H9 (cell line): ENCODE results near the gene RELB. TPM values are rescaled to one million over a fixed set of nuclear protein-coding genes. Genes with fewer than 3 reads are reported as not detected.

Experiments
- DNase-seq: peaks from one replicate; pipeline ENCODE4 v3.0.0-alpha.2; 2017
- H2AFZ ChIP-seq: one replicate; pipeline ENCODE4 v1.6.1; 2013; ENCODE audit warnings: mild to moderate bottlenecking, low read length, control low read depth, moderate library complexity
- H2AK5ac ChIP-seq: 2 replicates; pipeline ENCODE4 v1.6.1; 2013; ENCODE audit warnings: low read length, control low read depth, mixed read lengths; ENCODE audit not compliant: insufficient read length
- H2BK120ac ChIP-seq: one replicate; pipeline ENCODE4 v1.6.1; 2013; ENCODE audit warnings: low read depth, mild to moderate bottlenecking, low read length, control low read depth, inconsistent platforms; ENCODE audit not compliant: poor library complexity, severe bottlenecking
- H2BK12ac ChIP-seq: 2 replicates; pipeline ENCODE4 v1.6.1; 2013; ENCODE audit warnings: low read length, control low read depth, mixed read lengths, low read depth; ENCODE audit not compliant: insufficient read length
- H2BK15ac ChIP-seq: 2 replicates; pipeline ENCODE4 v1.6.1; 2013; ENCODE audit warnings: low read depth, low read length, control low read depth
- H2BK20ac ChIP-seq: one replicate; pipeline ENCODE4 v1.6.1; 2013; ENCODE audit warnings: low read depth, mild to moderate bottlenecking, low read length, control low read depth, inconsistent platforms; ENCODE audit not compliant: poor library complexity, severe bottlenecking
- H2BK5ac ChIP-seq: 2 replicates; pipeline ENCODE4 v1.6.1; 2013; ENCODE audit warnings: low read length, control low read depth, mixed read lengths; ENCODE audit not compliant: insufficient read length
- H3K14ac ChIP-seq: 2 replicates; pipeline ENCODE4 v1.6.1; 2013; ENCODE audit warnings: low read length, control low read depth; ENCODE audit not compliant: insufficient read depth
- H3K18ac ChIP-seq: 2 replicates; pipeline ENCODE4 v1.6.1; 2013; ENCODE audit warnings: low read depth, mild to moderate bottlenecking, mixed read lengths, low read length, control low read depth; ENCODE audit not compliant: insufficient read length
- H3K23ac ChIP-seq: 2 replicates; pipeline ENCODE4 v1.6.1; 2013; ENCODE audit warnings: low read length, control low read depth, mixed read lengths, low read depth; ENCODE audit not compliant: insufficient read length
- H3K23me2 ChIP-seq: 2 replicates; pipeline ENCODE4 v1.6.1; 2013; ENCODE audit warnings: low read depth, mild to moderate bottlenecking, mixed read lengths, low read length, control low read depth; ENCODE audit not compliant: insufficient read length, poor library complexity, severe bottlenecking
- H3K27ac ChIP-seq: 2 replicates; pipeline ENCODE4 v1.5.1; 2013; ENCODE audit warnings: low read length, control low read depth, mixed read lengths, low read depth; ENCODE audit not compliant: insufficient read length
- H3K27me3 ChIP-seq: 2 replicates; pipeline ENCODE4 v1.6.1; 2013; ENCODE audit warnings: low read length, control low read depth, inconsistent platforms; ENCODE audit not compliant: insufficient read depth
- H3K4ac ChIP-seq: 2 replicates; pipeline ENCODE4 v1.6.1; 2013; ENCODE audit warnings: low read depth, mild to moderate bottlenecking, control low read depth, inconsistent platforms, low read length, moderate library complexity
- H3K4me1 ChIP-seq: 2 replicates; pipeline ENCODE4 v1.6.1; 2013; ENCODE audit warnings: low read length, control low read depth, inconsistent platforms; ENCODE audit not compliant: insufficient read depth
- H3K4me2 ChIP-seq: 2 replicates; pipeline ENCODE4 v1.6.1; 2013; ENCODE audit warnings: low read length, control low read depth, mixed read lengths; ENCODE audit not compliant: insufficient read length, insufficient read depth
- H3K56ac ChIP-seq: 2 replicates; pipeline ENCODE4 v1.6.1; 2013; ENCODE audit warnings: low read depth, mild to moderate bottlenecking, mixed read lengths, low read length, control low read depth; ENCODE audit not compliant: insufficient read length
- H3K79me1 ChIP-seq: 2 replicates; pipeline ENCODE4 v1.6.1; 2013; ENCODE audit warnings: low read depth, mild to moderate bottlenecking, moderate library complexity, low read length, control low read depth, inconsistent platforms; ENCODE audit not compliant: insufficient read depth, poor library complexity, severe bottlenecking
- H3K79me2 ChIP-seq: 2 replicates; pipeline ENCODE4 v1.6.1; 2013; ENCODE audit warnings: low read length, control low read depth, inconsistent platforms; ENCODE audit not compliant: insufficient read depth
- H3K9ac ChIP-seq: 2 replicates; pipeline ENCODE4 v1.6.1; 2013; ENCODE audit warnings: low read length, control low read depth, mixed read lengths; ENCODE audit not compliant: insufficient read length; ENCODE audit errors: extremely low read depth
- H3K9me3 ChIP-seq: one replicate; pipeline ENCODE4 v1.6.1; 2013; ENCODE audit warnings: low read depth, low read length, inconsistent platforms; ENCODE audit not compliant: control insufficient read depth
- H3T11ph ChIP-seq: one replicate; pipeline ENCODE4 v1.6.1; 2013; ENCODE audit warnings: mild to moderate bottlenecking, low read length, control low read depth, inconsistent platforms
- H4K20me1 ChIP-seq: one replicate; pipeline ENCODE4 v1.6.1; 2013; ENCODE audit not compliant: control insufficient read depth, insufficient read length, insufficient read depth
- H4K5ac ChIP-seq: 2 replicates; pipeline ENCODE4 v1.6.1; 2013; ENCODE audit warnings: low read depth, mild to moderate bottlenecking, mixed read lengths, low read length, control low read depth; ENCODE audit not compliant: insufficient read length
- H4K8ac ChIP-seq: replicated peaks from 2 replicates; pipeline ENCODE4 v1.6.1; 2013; ENCODE audit warnings: low read length, control low read depth, mixed read lengths, low read depth; ENCODE audit not compliant: insufficient read length
- H4K91ac ChIP-seq: 2 replicates; pipeline ENCODE4 v1.6.1; 2013; ENCODE audit warnings: low read depth, mild to moderate bottlenecking, moderate library complexity, mixed read lengths, low read length, control low read depth; ENCODE audit not compliant: insufficient read length
- H3K27ac Mint-ChIP-seq, 3 experiments: 2 replicates in 2 of 3; 3 replicates in 1 of 3; pipeline ENCODE4 v1.8.0; 2020 to 2021; ENCODE audit warnings: mixed read lengths in 3 of 3, mild to moderate bottlenecking in 1 of 3, moderate library complexity in 1 of 3
- H3K27me3 Mint-ChIP-seq: 2 replicates; pipeline ENCODE4 v1.8.0; 2021; ENCODE audit warnings: low read depth, mild to moderate bottlenecking, moderate library complexity, mixed read lengths
- H3K36me3 Mint-ChIP-seq, 3 experiments: 2 replicates in 2 of 3; 3 replicates in 1 of 3; pipeline ENCODE4 v1.8.0; 2020 to 2021; ENCODE audit warnings: low read depth in 3 of 3, mixed read lengths in 3 of 3; ENCODE audit not compliant: insufficient read depth in 1 of 3
- H3K4me1 Mint-ChIP-seq, 2 experiments: 2 replicates each; pipeline ENCODE4 v1.8.0; 2020; ENCODE audit warnings: mixed read lengths in 2 of 2
- H3K4me3 Mint-ChIP-seq, 2 experiments: 2 replicates in 1 of 2; 3 replicates in 1 of 2; pipeline ENCODE4 v1.8.0; 2020 to 2021; ENCODE audit warnings: mild to moderate bottlenecking in 2 of 2, mixed read lengths in 2 of 2, moderate library complexity in 1 of 2
- H3K9me3 Mint-ChIP-seq, 2 experiments: 2 replicates in 1 of 2; 3 replicates in 1 of 2; pipeline ENCODE4 v1.8.0; 2020; ENCODE audit warnings: mild to moderate bottlenecking in 2 of 2, mixed read lengths in 2 of 2, moderate library complexity in 1 of 2
- CTCF ChIP-seq: fragments of 200-600 bp; sonication (generic); conservative IDR thresholded peaks from 3 replicates; pipeline ENCODE4 v1.8.0; 2021; ENCODE audit warnings: antibody characterized with exemption, mild to moderate bottlenecking
- WGBS: extraction: QIAGEN DNeasy Blood & Tissue Kit; methylation state at CpG from one replicate; pipeline ENCODE4 v1.1.7; 2013; ENCODE audit warnings: missing lambda C conversion rate, low lambda C conversion rate, mixed read lengths; ENCODE audit not compliant: insufficient read length; ENCODE audit errors: extremely low coverage; 5-methylcytosine and 5-hydroxymethylcytosine counted together
- total RNA-seq: library from RNA; stranded (reverse); gene quantifications from 2 replicates; pipeline ENCODE4 v1.2.1, GENCODE V29; 2021

RELB gene
- total RNA-seq, 1 experiment from 2014 or later, result 13.7 TPM

DNA sequence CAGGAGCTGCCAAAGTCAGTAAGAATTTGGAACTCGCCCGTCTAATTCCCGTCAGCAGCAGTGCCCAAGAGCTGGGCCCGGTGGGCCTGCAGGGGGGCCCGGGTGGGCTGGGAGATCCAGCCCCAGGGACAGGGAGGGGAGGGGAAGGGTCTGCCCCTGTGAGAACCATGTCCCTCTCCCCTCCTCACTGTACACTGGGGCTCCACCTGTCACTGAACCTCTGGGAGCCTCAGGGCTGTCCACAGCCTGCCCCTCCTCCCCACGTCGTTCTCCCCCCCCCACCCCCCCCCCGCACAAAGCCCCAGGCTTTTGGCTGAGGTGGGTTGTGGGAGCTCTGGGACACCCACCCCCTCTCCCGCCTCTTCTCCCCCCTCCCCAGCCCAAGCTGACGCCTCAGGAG, 66.8 kb downstream of the RELB start:
- Histone ChIP-seq H3K79me2 (no peaks in the 10 kb centered on the region), H2AK5ac (no peak overlapping the region), H3K4me1 (no peaks in the 10 kb centered on the region), H3K14ac (no peak overlapping the region), H3K9ac (no peak overlapping the region), H3K9me3 (no peaks in the 10 kb centered on the region), H3K23me2 (no peaks in the 10 kb centered on the region), H2BK5ac (no peak overlapping the region), H3K56ac (no peak overlapping the region), H3K27ac (no peak overlapping the region), H3T11ph (no peak overlapping the region), H4K91ac (no peak overlapping the region), H2BK120ac (no peak overlapping the region), H3K4ac (no peak overlapping the region), H2AFZ (no peak overlapping the region), H4K20me1 (no peaks in the 10 kb centered on the region), H2BK15ac (no peak overlapping the region), H4K8ac (no peak overlapping the region), H3K27me3 (no peaks in the 10 kb centered on the region), H2BK12ac (no peak overlapping the region), H3K23ac (no peak overlapping the region), H4K5ac (no peak overlapping the region), H3K18ac (no peak overlapping the region), H2BK20ac (no peak overlapping the region), H3K4me2 (no peak overlapping the region), H3K79me1 (no peaks in the 10 kb centered on the region)
- H3K4me3 Mint-ChIP-seq, result no peak overlapping the region
- H3K9me3 Mint-ChIP-seq, result no peaks in the 10 kb centered on the region
- no peak for TF ChIP-seq CTCF
- no CpG with 5 or more reads among the region's 10 CpGs for WGBS
- peaks cover 6 to 16% of the 10 kb centered on the region in 2 experiments for H3K4me1 Mint-ChIP-seq
- peaks cover 39 to 72% (median 62%) of the 10 kb centered on the region in 3 experiments for H3K36me3 Mint-ChIP-seq
- H3K27me3 Mint-ChIP-seq, result no peaks in the 10 kb centered on the region
- no peak for DNase-seq
- H3K27ac Mint-ChIP-seq, result no peak overlapping the region
